ENCODE data around the gene FZR1.

FZR1 gene

DNA sequence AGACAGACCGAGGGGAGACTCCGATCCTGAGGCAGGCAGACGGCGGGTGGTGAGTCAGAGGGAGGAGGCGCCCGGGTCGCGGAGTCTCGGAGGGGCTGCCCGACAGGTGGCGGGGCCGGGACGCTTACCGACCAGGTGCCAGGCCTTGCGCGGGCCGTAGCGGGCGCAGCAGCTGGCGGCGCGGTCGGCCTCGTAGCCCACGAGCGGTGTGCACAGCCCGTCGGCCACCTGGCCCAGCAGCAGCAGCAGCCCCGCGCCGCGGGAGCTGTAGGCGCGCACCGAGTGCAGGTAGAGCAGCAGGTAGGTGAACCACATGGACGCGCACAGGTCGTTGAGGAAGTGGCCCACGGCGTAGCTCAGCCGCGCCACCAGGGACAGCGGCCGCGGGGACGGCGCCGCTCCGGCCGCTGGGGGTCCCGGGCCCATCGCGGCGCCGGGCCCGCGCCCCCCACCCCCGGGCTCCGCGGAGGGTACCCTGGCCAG lies 50.9 kb downstream of the FZR1 start:
- Histone ChIP-seq H2AK5ac (ENCODE audit: low read depth, low read length) (peak overlapping the region; percentile 86), H3K9ac (ENCODE audit: low read depth, low read length, poor library complexity) (peak overlapping the region; percentile 98), H3K4me3 (ENCODE audit: low read length in 2 of 2) (peak overlapping the region; percentile 99), H2AFZ (ENCODE audit: low read length) (peak overlapping the region; percentile 99), H3K79me1 (ENCODE audit: low read depth, low read length) (peaks cover 12% of the 10 kb centered on the region), H3K4me2 (ENCODE audit: insufficient read depth, low read length, poor library complexity, severe bottlenecking) (peak overlapping the region; percentile 94), H2BK5ac (ENCODE audit: low read length) (peak overlapping the region; percentile 75), H3K27ac (replicated peaks; ENCODE audit: low read length) (no peak overlapping the region), H3K36me3 (replicated peaks in 1 of 2; ENCODE audit: control insufficient read depth in 2 of 2, insufficient read depth in 2 of 2, low read length in 2 of 2) (no peaks in the 10 kb centered on the region), H4K8ac (ENCODE audit: low read depth, low read length) (no peak overlapping the region), H2BK15ac (ENCODE audit: low read length) (peak overlapping the region; percentile 49), H3K14ac (ENCODE audit: low read length) (peak overlapping the region; percentile 97), H2BK12ac (ENCODE audit: low read length) (no peak overlapping the region), H3K23ac (ENCODE audit: low read depth, low read length, poor library complexity) (peak overlapping the region; percentile 99), H3K18ac (ENCODE audit: low read length) (peak overlapping the region; percentile 87), H3K4ac (ENCODE audit: low read length) (no peak overlapping the region), H3K27me3 (ENCODE audit: control insufficient read depth in 3 of 3, insufficient read depth in 3 of 3, low read depth in 1 of 3, low read length in 3 of 3) (no peaks in the 10 kb centered on the region), H2BK120ac (ENCODE audit: low read depth, low read length) (no peak overlapping the region), H3K4me1 (ENCODE audit: control insufficient read depth in 2 of 2, insufficient read depth in 1 of 2, low read depth in 1 of 2, low read length in 2 of 2) (peaks cover 6 to 10% of the 10 kb centered on the region in 2 donors), H4K91ac (ENCODE audit: low read depth, low read length, poor library complexity) (no peak overlapping the region), H3K9me3 (replicated peaks in 1 of 2; ENCODE audit: control insufficient read depth in 2 of 2, insufficient read depth in 1 of 2, low read depth in 1 of 2, low read length in 2 of 2) (no peaks in the 10 kb centered on the region)
- WGBS, 2 donors (ENCODE audit: extremely low coverage in 2 of 2, insufficient read length in 2 of 2, insufficient replicate concordance in 1 of 2): no CpG with 5 or more reads among the region's 60 CpGs
- no peak for DNase-seq (ENCODE audit: low spot score)

DNA sequence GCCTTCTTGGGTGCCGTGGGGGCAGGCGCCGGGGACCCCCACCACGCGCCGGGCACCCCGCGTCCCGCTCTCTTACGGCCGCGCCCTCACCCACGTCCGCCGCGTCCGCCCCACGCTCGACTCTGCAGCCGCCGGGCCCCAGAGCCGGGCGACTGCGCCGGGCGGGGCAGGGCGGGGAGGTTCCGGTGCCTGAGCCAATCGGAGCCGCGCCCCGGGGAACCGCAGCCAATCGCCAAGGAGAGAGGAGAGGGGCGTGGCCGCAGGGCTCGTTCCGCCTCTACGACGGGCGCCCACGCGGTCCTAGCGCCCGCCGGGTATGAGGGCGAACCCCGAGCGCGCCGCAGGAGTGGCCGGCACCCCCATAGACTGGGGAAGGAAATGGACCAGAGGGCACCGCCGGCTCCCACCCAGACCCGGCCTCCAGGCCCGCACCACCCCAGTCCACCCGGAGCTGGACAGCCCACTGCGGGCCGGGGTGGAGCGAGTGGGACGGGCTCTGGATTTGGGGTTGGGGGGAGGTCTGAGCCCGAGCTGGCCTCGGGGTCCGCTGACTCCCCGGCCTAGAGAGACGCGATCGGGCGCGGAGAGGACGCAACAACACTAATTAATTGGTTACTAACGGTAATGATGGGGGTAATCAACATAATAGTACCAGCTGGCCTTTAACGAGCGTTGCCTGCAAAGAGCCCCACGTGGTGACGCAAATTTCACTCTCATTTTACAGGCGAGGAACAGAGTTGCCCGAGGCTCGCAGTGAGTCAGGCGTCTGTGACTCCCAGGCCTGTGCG lies 51.5 kb downstream of the FZR1 start, which contains the start of gene MFSD12:
Gene MFSD12 (minus strand): TSS at position 126 of the 788 bp plus-strand sequence. CDS start 183 bp downstream, outside the sequence.
- peak within 1 kb of the TSS; percentile 94 for H2BK15ac ChIP-seq (ENCODE audit: low read length)

DNA sequence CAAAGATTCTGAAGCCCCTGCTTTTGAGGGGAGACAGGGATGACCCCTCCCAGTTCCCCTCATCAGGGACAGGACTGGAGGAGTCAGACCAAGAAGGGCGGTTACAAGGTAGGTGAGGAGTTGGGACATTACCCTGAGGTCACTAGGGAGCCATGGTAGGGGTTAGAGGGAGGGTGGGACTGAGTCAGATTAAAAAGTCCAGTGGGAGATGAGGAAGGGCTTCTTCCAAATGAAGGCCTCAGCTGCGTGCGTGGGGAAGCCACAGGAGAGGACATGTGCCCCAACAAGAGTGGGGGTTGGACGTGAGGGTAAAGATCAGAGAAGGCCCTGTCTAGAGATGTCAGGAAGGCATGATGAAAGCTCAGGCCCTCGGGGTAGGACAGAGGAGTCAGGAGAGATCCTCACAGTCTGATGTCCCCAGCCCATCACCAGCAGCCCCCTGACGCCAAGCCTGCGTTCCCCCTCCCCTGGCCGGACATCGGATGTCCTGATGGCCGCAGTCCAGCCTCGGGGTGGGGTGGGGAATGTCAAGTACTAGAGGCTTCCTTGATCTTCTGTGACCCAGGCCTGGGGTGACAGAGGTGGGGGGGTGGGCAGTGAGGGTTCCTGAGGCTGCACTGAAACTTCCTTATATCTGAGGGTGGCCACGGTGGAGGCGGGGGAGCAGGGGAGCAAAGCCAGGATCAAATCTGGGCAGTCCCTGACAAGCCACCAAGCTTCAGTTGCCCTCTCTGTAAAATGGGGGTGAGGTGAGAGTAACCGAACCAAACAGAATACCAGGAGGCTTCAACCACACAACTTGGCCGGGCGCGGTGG lies 57.8 kb downstream of the FZR1 start:
- Histone ChIP-seq H3K18ac (ENCODE audit: low read length) (no peak overlapping the region), H3K4me2 (ENCODE audit: insufficient read depth, low read length, poor library complexity, severe bottlenecking) (no peak overlapping the region), H3K79me1 (ENCODE audit: low read depth, low read length) (peaks cover 3% of the 10 kb centered on the region), H2AK5ac (ENCODE audit: low read depth, low read length) (peak overlapping the region; percentile 63), H2BK5ac (ENCODE audit: low read length) (no peak overlapping the region), H4K91ac (ENCODE audit: low read depth, low read length, poor library complexity) (no peak overlapping the region), H2AFZ (ENCODE audit: low read length) (no peak overlapping the region), H3K27me3 (ENCODE audit: control insufficient read depth in 3 of 3, insufficient read depth in 3 of 3, low read depth in 1 of 3, low read length in 3 of 3) (no peaks in the 10 kb centered on the region), H3K4me1 (ENCODE audit: control insufficient read depth in 2 of 2, insufficient read depth in 1 of 2, low read depth in 1 of 2, low read length in 2 of 2) (no peaks in the 10 kb centered on the region), H3K9ac (ENCODE audit: low read depth, low read length, poor library complexity) (no peak overlapping the region), H2BK15ac (ENCODE audit: low read length) (no peak overlapping the region), H3K36me3 (replicated peaks in 1 of 2; ENCODE audit: control insufficient read depth in 2 of 2, insufficient read depth in 2 of 2, low read length in 2 of 2) (no peaks in the 10 kb centered on the region), H3K27ac (replicated peaks; ENCODE audit: low read length) (no peak overlapping the region), H3K9me3 (replicated peaks in 1 of 2; ENCODE audit: control insufficient read depth in 2 of 2, insufficient read depth in 1 of 2, low read depth in 1 of 2, low read length in 2 of 2) (peaks cover 0 to 2% of the 10 kb centered on the region in 2 donors), H2BK12ac (ENCODE audit: low read length) (no peak overlapping the region), H2BK120ac (ENCODE audit: low read depth, low read length) (no peak overlapping the region), H3K23ac (ENCODE audit: low read depth, low read length, poor library complexity) (no peak overlapping the region), H4K8ac (ENCODE audit: low read depth, low read length) (no peak overlapping the region), H3K4me3 (ENCODE audit: low read length in 2 of 2) (no peak overlapping the region), H3K4ac (ENCODE audit: low read length) (no peak overlapping the region), H3K14ac (ENCODE audit: low read length) (no peak overlapping the region)
- DNase-seq (ENCODE audit: low spot score): no peak
- no CpG with 5 or more reads among the region's 17 CpGs for WGBS, 2 donors (ENCODE audit: extremely low coverage in 2 of 2, insufficient read length in 2 of 2, insufficient replicate concordance in 1 of 2)

More for the DNA sequence above, 51.5 kb downstream of the FZR1 start, which contains the start of gene MFSD12:
- WGBS, 2 donors (ENCODE audit: extremely low coverage in 2 of 2, insufficient read length in 2 of 2, insufficient replicate concordance in 1 of 2): no CpG with 5 or more reads among the region's 81 CpGs
- Histone ChIP-seq H2AFZ (ENCODE audit: low read length) (peak within 1 kb of the TSS; percentile 99), H3K9ac (ENCODE audit: low read depth, low read length, poor library complexity) (peak within 1 kb of the TSS; percentile 98), H3K4me2 (ENCODE audit: insufficient read depth, low read length, poor library complexity, severe bottlenecking) (peak within 1 kb of the TSS; percentile 94), H2BK5ac (ENCODE audit: low read length) (peak within 1 kb of the TSS; percentile 75), H4K8ac (ENCODE audit: low read depth, low read length) (no peak within 1 kb of the TSS), H3K4me3 (ENCODE audit: low read length in 2 of 2) (peak within 1 kb of the TSS; percentile 99), H3K4ac (ENCODE audit: low read length) (no peak within 1 kb of the TSS), H3K27ac (replicated peaks; ENCODE audit: low read length) (no peak within 1 kb of the TSS), H3K18ac (ENCODE audit: low read length) (peak within 1 kb of the TSS; percentile 87), H3K14ac (ENCODE audit: low read length) (peak within 1 kb of the TSS; percentile 97), H3K4me1 (ENCODE audit: control insufficient read depth in 2 of 2, insufficient read depth in 1 of 2, low read depth in 1 of 2, low read length in 2 of 2) (peaks cover 6 to 10% of the 10 kb centered on the region in 2 donors), H3K23ac (ENCODE audit: low read depth, low read length, poor library complexity) (peak within 1 kb of the TSS; percentile 99), H4K91ac (ENCODE audit: low read depth, low read length, poor library complexity) (no peak within 1 kb of the TSS), H2BK12ac (ENCODE audit: low read length) (no peak within 1 kb of the TSS), H2BK120ac (ENCODE audit: low read depth, low read length) (no peak within 1 kb of the TSS), H3K27me3 (ENCODE audit: control insufficient read depth in 3 of 3, insufficient read depth in 3 of 3, low read depth in 1 of 3, low read length in 3 of 3) (no peaks in the 10 kb centered on the region), H3K9me3 (replicated peaks in 1 of 2; ENCODE audit: control insufficient read depth in 2 of 2, insufficient read depth in 1 of 2, low read depth in 1 of 2, low read length in 2 of 2) (peaks cover 0 to 2% of the 10 kb centered on the region in 2 donors), H3K79me1 (ENCODE audit: low read depth, low read length) (peaks cover 12% of the 10 kb centered on the region), H2AK5ac (ENCODE audit: low read depth, low read length) (peak within 1 kb of the TSS; percentile 86), H3K36me3 (replicated peaks in 1 of 2; ENCODE audit: control insufficient read depth in 2 of 2, insufficient read depth in 2 of 2, low read length in 2 of 2) (no peaks in the 10 kb centered on the region)
- peak; percentile 91 for DNase-seq (ENCODE audit: low spot score)
